HepG2 (cell line): ENCODE measurements around the gene ZBTB2. TPM values are rescaled to one million over a fixed set of nuclear protein-coding genes. Genes with fewer than 3 reads are reported as not detected.
A peak's percentile ranks its signal among the peaks of the same experiment; 100 is the strongest.

Experiments
- ARHGAP35 ChIP-seq: sonication (generic); formaldehyde crosslinking; IDR thresholded peaks from 2 replicates; pipeline ENCODE4 v1.9.0; 2022; ENCODE audit warnings: mild to moderate bottlenecking, inconsistent platforms, moderate library complexity, missing genetic modification reagents, borderline replicate concordance
- FOSL1 ChIP-seq: sonication (generic); formaldehyde crosslinking; IDR thresholded peaks from 2 replicates; pipeline ENCODE4 v1.9.0; 2021; ENCODE audit warnings: missing genetic modification reagents, borderline replicate concordance
- HDAC1 ChIP-seq: sonication (generic); formaldehyde crosslinking; IDR thresholded peaks from 2 replicates; pipeline ENCODE4 v1.5.1; 2020; ENCODE audit warnings: mild to moderate bottlenecking, missing genetic modification reagents
- MED1 ChIP-seq: sonication (generic); formaldehyde crosslinking; IDR thresholded peaks from 2 replicates; pipeline ENCODE4 v1.4.0; 2020; ENCODE audit warnings: missing genetic modification reagents
- NR2F1 ChIP-seq, 2 experiments: fragments of 450-650 bp in 1 of 2; formaldehyde crosslinking in 1 of 2; IDR thresholded peaks; 2 replicates each; pipeline versions ENCODE4 v1.5.0 to v1.6.1; 2016 to 2020; ENCODE audit warnings: mild to moderate bottlenecking in 1 of 2, missing compliant biosample characterization in 1 of 2, missing genetic modification reagents in 1 of 2, moderate library complexity in 1 of 2
- PAF1 ChIP-seq: IDR thresholded peaks from 2 replicates; pipeline ENCODE4 v1.6.1; 2016; ENCODE audit warnings: missing genetic modification reagents, missing compliant biosample characterization
- RXRB ChIP-seq: IDR thresholded peaks from 2 replicates; pipeline ENCODE4 v1.6.1; 2016; ENCODE audit warnings: borderline replicate concordance, missing genetic modification reagents, missing compliant biosample characterization
- TFE3 ChIP-seq: IDR thresholded peaks from 2 replicates; pipeline ENCODE4 v1.6.1; 2016
- ZNF430 ChIP-seq: sonication (generic); formaldehyde crosslinking; IDR thresholded peaks from 2 replicates; pipeline ENCODE4 v1.9.0; 2021; ENCODE audit warnings: mild to moderate bottlenecking, missing genetic modification reagents
- ZNF607 ChIP-seq: sonication (generic); formaldehyde crosslinking; IDR thresholded peaks from 2 replicates; pipeline ENCODE4 v1.5.1; 2020; ENCODE audit warnings: missing genetic modification reagents, mild to moderate bottlenecking, borderline replicate concordance
- ZNF691 ChIP-seq: sonication (generic); formaldehyde crosslinking; IDR thresholded peaks from 2 replicates; pipeline ENCODE4 v1.4.0; 2020; ENCODE audit warnings: missing genetic modification reagents, low read depth, mild to moderate bottlenecking, borderline replicate concordance
- ZNF772 ChIP-seq: sonication (generic); formaldehyde crosslinking; IDR thresholded peaks from 2 replicates; pipeline ENCODE4 v1.5.0; 2020; ENCODE audit warnings: mild to moderate bottlenecking, missing genetic modification reagents
- ZZZ3 ChIP-seq: sonication (generic); formaldehyde crosslinking; IDR thresholded peaks from 2 replicates; pipeline ENCODE4 v1.4.0; 2020; ENCODE audit warnings: missing genetic modification reagents, mild to moderate bottlenecking, borderline replicate concordance
- polyA plus RNA-seq, 8 experiments: library from polyadenylated mRNA; depleted of rRNA in 3 of 8; stranded (reverse) in 7 of 8; unstranded in 1 of 8; fragments of >200 nt; fragmentation: Illumina TruSeq in 4 of 8; extraction: Trizol in 4 of 8; gene quantifications; 2 replicates each; pipeline versions ENCODE4 v1.2.1 to v1.2.3, GENCODE V29; 2011 to 2016; ENCODE audit warnings: low read depth in 4 of 8, missing spikeins in 1 of 8, mixed read lengths in 1 of 8; ENCODE audit not compliant: insufficient read depth in 1 of 8
- total RNA-seq, 5 experiments: library from RNA; depleted of rRNA; stranded (reverse); fragments of >200 nt; fragmentation: Illumina TruSeq; extraction: Trizol; gene quantifications; 2 replicates each; pipeline ENCODE4 v1.2.3, GENCODE V29; 2016; ENCODE audit warnings: low read depth in 1 of 5
- TF ChIP-seq, protein P1 (sequence below): sonication (generic); formaldehyde crosslinking; IDR thresholded peaks from 2 replicates; pipeline ENCODE4 v1.9.0; 2021; ENCODE audit warnings: mild to moderate bottlenecking, missing genetic modification reagents
- TF ChIP-seq, protein P2 (sequence below): sonication (generic); formaldehyde crosslinking; IDR thresholded peaks from 2 replicates; pipeline ENCODE4 v1.4.0; 2020; ENCODE audit warnings: missing genetic modification reagents, mild to moderate bottlenecking, borderline replicate concordance
- TF ChIP-seq, protein P3 (sequence below): sonication (generic); formaldehyde crosslinking; IDR thresholded peaks from 2 replicates; pipeline ENCODE4 v1.4.0; 2020; ENCODE audit warnings: missing genetic modification reagents

ZBTB2 gene
- total and polyA plus RNA-seq, 2 of the 13 experiments (the other 11 are each of a cell fraction or from before 2014, with no cell fraction given), result 15.4 to 22.8 TPM

GRCh38 chr6:151323791-151324487 is 67.4 kb downstream of the ZBTB2 start (continued):
- TF ChIP-seq, protein P1, sequence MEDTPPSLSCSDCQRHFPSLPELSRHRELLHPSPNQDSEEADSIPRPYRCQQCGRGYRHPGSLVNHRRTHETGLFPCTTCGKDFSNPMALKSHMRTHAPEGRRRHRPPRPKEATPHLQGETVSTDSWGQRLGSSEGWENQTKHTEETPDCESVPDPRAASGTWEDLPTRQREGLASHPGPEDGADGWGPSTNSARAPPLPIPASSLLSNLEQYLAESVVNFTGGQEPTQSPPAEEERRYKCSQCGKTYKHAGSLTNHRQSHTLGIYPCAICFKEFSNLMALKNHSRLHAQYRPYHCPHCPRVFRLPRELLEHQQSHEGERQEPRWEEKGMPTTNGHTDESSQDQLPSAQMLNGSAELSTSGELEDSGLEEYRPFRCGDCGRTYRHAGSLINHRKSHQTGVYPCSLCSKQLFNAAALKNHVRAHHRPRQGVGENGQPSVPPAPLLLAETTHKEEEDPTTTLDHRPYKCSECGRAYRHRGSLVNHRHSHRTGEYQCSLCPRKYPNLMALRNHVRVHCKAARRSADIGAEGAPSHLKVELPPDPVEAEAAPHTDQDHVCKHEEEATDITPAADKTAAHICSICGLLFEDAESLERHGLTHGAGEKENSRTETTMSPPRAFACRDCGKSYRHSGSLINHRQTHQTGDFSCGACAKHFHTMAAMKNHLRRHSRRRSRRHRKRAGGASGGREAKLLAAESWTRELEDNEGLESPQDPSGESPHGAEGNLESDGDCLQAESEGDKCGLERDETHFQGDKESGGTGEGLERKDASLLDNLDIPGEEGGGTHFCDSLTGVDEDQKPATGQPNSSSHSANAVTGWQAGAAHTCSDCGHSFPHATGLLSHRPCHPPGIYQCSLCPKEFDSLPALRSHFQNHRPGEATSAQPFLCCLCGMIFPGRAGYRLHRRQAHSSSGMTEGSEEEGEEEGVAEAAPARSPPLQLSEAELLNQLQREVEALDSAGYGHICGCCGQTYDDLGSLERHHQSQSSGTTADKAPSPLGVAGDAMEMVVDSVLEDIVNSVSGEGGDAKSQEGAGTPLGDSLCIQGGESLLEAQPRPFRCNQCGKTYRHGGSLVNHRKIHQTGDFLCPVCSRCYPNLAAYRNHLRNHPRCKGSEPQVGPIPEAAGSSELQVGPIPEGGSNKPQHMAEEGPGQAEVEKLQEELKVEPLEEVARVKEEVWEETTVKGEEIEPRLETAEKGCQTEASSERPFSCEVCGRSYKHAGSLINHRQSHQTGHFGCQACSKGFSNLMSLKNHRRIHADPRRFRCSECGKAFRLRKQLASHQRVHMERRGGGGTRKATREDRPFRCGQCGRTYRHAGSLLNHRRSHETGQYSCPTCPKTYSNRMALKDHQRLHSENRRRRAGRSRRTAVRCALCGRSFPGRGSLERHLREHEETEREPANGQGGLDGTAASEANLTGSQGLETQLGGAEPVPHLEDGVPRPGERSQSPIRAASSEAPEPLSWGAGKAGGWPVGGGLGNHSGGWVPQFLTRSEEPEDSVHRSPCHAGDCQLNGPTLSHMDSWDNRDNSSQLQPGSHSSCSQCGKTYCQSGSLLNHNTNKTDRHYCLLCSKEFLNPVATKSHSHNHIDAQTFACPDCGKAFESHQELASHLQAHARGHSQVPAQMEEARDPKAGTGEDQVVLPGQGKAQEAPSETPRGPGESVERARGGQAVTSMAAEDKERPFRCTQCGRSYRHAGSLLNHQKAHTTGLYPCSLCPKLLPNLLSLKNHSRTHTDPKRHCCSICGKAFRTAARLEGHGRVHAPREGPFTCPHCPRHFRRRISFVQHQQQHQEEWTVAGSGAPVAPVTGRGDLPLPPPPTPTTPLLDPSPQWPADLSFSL (CRISPR knock-in tag), result peak; percentile 63; the same call in 1 of the 2 replicates
- TF ChIP-seq ZNF430 (CRISPR knock-in tag) (no peak), PAF1 (no peak), MED1 (CRISPR knock-in tag) (peak; percentile 59; the same call in 1 of the 2 replicates), ZNF772 (peak; percentile 28; the same call in 1 of the 2 replicates), RXRB (CRISPR knock-in tag) (peak; percentile 44; the same call in 1 of the 2 replicates), ARHGAP35 (no peak), FOSL1 (CRISPR knock-in tag) (no peak), ZZZ3 (CRISPR knock-in tag) (no peak), ZNF607 (peak; percentile 76; the same call in 1 of the 2 replicates), TFE3 (no peak), HDAC1 (CRISPR knock-in tag) (0 out of 2 replicates have a peak, but pooled peaks have one; percentile 15), NR2F1 (CRISPR knock-in tag; IDR thresholded peaks at IDR 0.05) (no peak), ZNF691 (CRISPR knock-in tag) (peak; percentile 94)
- TF ChIP-seq, protein P2, sequence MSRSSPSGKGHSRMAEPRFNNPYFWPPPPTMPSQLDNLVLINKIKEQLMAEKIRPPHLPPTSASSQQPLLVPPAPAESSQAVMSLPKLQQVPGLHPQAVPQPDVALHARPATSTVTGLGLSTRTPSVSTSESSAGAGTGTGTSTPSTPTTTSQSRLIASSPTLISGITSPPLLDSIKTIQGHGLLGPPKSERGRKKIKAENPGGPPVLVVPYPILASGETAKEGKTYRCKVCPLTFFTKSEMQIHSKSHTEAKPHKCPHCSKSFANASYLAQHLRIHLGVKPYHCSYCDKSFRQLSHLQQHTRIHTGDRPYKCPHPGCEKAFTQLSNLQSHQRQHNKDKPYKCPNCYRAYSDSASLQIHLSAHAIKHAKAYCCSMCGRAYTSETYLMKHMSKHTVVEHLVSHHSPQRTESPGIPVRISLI (CRISPR knock-in tag), result peak; percentile 37; the same call in 1 of the 2 replicates
- TF ChIP-seq, protein P3, sequence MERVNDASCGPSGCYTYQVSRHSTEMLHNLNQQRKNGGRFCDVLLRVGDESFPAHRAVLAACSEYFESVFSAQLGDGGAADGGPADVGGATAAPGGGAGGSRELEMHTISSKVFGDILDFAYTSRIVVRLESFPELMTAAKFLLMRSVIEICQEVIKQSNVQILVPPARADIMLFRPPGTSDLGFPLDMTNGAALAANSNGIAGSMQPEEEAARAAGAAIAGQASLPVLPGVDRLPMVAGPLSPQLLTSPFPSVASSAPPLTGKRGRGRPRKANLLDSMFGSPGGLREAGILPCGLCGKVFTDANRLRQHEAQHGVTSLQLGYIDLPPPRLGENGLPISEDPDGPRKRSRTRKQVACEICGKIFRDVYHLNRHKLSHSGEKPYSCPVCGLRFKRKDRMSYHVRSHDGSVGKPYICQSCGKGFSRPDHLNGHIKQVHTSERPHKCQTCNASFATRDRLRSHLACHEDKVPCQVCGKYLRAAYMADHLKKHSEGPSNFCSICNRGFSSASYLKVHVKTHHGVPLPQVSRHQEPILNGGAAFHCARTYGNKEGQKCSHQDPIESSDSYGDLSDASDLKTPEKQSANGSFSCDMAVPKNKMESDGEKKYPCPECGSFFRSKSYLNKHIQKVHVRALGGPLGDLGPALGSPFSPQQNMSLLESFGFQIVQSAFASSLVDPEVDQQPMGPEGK (CRISPR knock-in tag), result 0 out of 2 replicates have a peak, but pooled peaks have one; percentile 19
